HEK293 (cell line): Measurements from ENCODE around the gene RRH.

Experiments
- CTCF ChIA-PET: fragments of 350-600 bp; formaldehyde crosslinking; extraction: SDS; loops from one replicate; lab custom pipeline; 2021; ENCODE audit warnings: antibody characterized with exemption; lab: Yijun Ruan, JAX
- POLR2A ChIA-PET: fragments of 300-600 bp; formaldehyde crosslinking; extraction: SDS; loops from one replicate; lab custom pipeline; 2020; ENCODE audit warnings: antibody characterized with exemption, inconsistent platforms; lab: Yijun Ruan, JAX
- H3K27ac ChIP-seq: fragments of 200-500 bp; sonication (Bioruptor generic); 2 replicates; pipeline ENCODE4 v1.5.1; 2014; ENCODE audit warnings: low read depth, low read length, control low read depth, inconsistent platforms; ENCODE audit errors: extremely low read depth
- H3K36me3 ChIP-seq, 2 experiments: fragments of 200-500 bp in 1 of 2; sonication (Bioruptor generic) in 1 of 2; 1 replicate in 1 of 2; 2 replicates in 1 of 2; pipeline ENCODE4 v1.5.1; 2014 to 2017; ENCODE audit warnings: inconsistent platforms in 2 of 2, low read length in 2 of 2; ENCODE audit not compliant: control insufficient read depth in 2 of 2, insufficient read depth in 1 of 2
- H3K4me1 ChIP-seq: fragments of 200-500 bp; sonication (Bioruptor generic); 2 replicates; pipeline ENCODE4 v1.5.1; 2014; ENCODE audit warnings: mild to moderate bottlenecking, low read length, inconsistent platforms; ENCODE audit not compliant: control insufficient read depth, insufficient read depth
- H3K4me3 ChIP-seq: 2 replicates; pipeline ENCODE4 v1.5.1; 2011; ENCODE audit warnings: low read depth, mild to moderate bottlenecking, control low read depth, low read length, moderate library complexity
- H3K9me3 ChIP-seq: fragments of 200-500 bp; sonication (Bioruptor generic); 2 replicates; pipeline ENCODE4 v1.5.1; 2014; ENCODE audit warnings: low read depth, low read length, inconsistent platforms; ENCODE audit not compliant: control insufficient read depth, insufficient read depth
- ATF2 ChIP-seq: fragments of 450-650 bp; formaldehyde crosslinking; IDR thresholded peaks from 2 replicates; pipeline ENCODE4 v1.5.1; 2016; ENCODE audit warnings: missing biosample characterization, missing genetic modification characterization, low read depth
- EGR2 ChIP-seq: fragments of 450-650 bp; formaldehyde crosslinking; IDR thresholded peaks from 2 replicates; pipeline ENCODE4 v1.5.1; 2016; ENCODE audit warnings: low read depth, missing biosample characterization, missing genetic modification characterization
- FEZF1 ChIP-seq: fragments of 450-650 bp; formaldehyde crosslinking; IDR thresholded peaks from 2 replicates; pipeline ENCODE4 v1.5.1; 2016; ENCODE audit warnings: missing biosample characterization, missing genetic modification characterization
- KLF1 ChIP-seq: fragments of 450-650 bp; formaldehyde crosslinking; IDR thresholded peaks from 2 replicates; pipeline ENCODE4 v1.5.1; 2016; ENCODE audit warnings: missing biosample characterization, missing genetic modification characterization
- REST ChIP-seq: fragments of 450-650 bp; formaldehyde crosslinking; IDR thresholded peaks from 2 replicates; pipeline ENCODE4 v1.5.1; 2016; ENCODE audit warnings: missing biosample characterization, missing genetic modification characterization
- SCRT2 ChIP-seq: fragments of 450-650 bp; formaldehyde crosslinking; IDR thresholded peaks from 2 replicates; pipeline ENCODE4 v1.5.1; 2016; ENCODE audit warnings: missing biosample characterization, missing genetic modification characterization
- SP7 ChIP-seq: fragments of 450-650 bp; formaldehyde crosslinking; IDR thresholded peaks from 2 replicates; pipeline ENCODE4 v1.5.1; 2016; ENCODE audit warnings: missing biosample characterization, missing genetic modification characterization
- WT1 ChIP-seq: fragments of 450-650 bp; formaldehyde crosslinking; IDR thresholded peaks from 2 replicates; pipeline ENCODE4 v1.5.1; 2016; ENCODE audit warnings: missing biosample characterization, missing genetic modification characterization
- ZFHX2 ChIP-seq: fragments of 450-650 bp; formaldehyde crosslinking; conservative IDR thresholded peaks from 2 replicates; pipeline ENCODE4 v1.5.1; 2016; ENCODE audit warnings: missing biosample characterization, missing genetic modification characterization
- ZNF26 ChIP-seq: fragments of 450-650 bp; formaldehyde crosslinking; IDR thresholded peaks from 2 replicates; pipeline ENCODE4 v1.5.1; 2016; ENCODE audit warnings: missing biosample characterization, missing genetic modification characterization
- ZNF48 ChIP-seq: fragments of 450-650 bp; formaldehyde crosslinking; IDR thresholded peaks from 2 replicates; pipeline ENCODE4 v1.5.1; 2016; ENCODE audit warnings: missing biosample characterization, missing genetic modification characterization
- ZNF704 ChIP-seq: fragments of 450-650 bp; formaldehyde crosslinking; IDR thresholded peaks from 2 replicates; pipeline ENCODE4 v1.5.1; 2016; ENCODE audit warnings: missing biosample characterization, missing genetic modification characterization
- ZSCAN16 ChIP-seq: fragments of 450-650 bp; formaldehyde crosslinking; IDR thresholded peaks from 2 replicates; pipeline ENCODE4 v1.5.1; 2016; ENCODE audit warnings: missing biosample characterization, missing genetic modification characterization

Gene RRH

GRCh38 chr4:109809655-109810054 is 18.1 kb upstream of the RRH start:
- no peaks in the 10 kb centered on the region for H3K4me1 ChIP-seq
- no peak overlapping the region for H3K27ac ChIP-seq
- no peaks in the 10 kb centered on the region for H3K9me3 ChIP-seq
- TF ChIP-seq REST (tag by site-specific recombination) (peak; percentile 56; the same call in 1 of the 2 replicates), ZNF704 (tag by site-specific recombination) (no peak)
- H3K36me3 ChIP-seq: no peaks in the 10 kb centered on the region
- no peak overlapping the region for H3K4me3 ChIP-seq
- ChIA-PET POLR2A (no interaction called here), CTCF (interaction anchor here (0.7 kb wide), 1 partner anchor 286 kb away, joined by 7 read pairs; no protein-coding TSS in a partner anchor)

- TF ChIP-seq EGR2 (tag by site-specific recombination) (0 out of 2 replicates have a peak, but pooled peaks have one; percentile 32), WT1 (tag by site-specific recombination) (peak; percentile 40; the same call in 1 of the 2 replicates), SCRT2 (peak; percentile 68), ZSCAN16 (tag by site-specific recombination) (no peak), KLF1 (tag by site-specific recombination) (0 out of 2 replicates have a peak, but pooled peaks have one; percentile 16), FEZF1 (tag by site-specific recombination) (0 out of 2 replicates have a peak, but pooled peaks have one; percentile 15), ZNF48 (tag by site-specific recombination) (no peak), ZFHX2 (tag by site-specific recombination) (peak; percentile 43)
- no peaks in the 10 kb centered on the region for H3K9me3 ChIP-seq
- H3K4me1 ChIP-seq: no peaks in the 10 kb centered on the region
- H3K4me3 ChIP-seq: no peak overlapping the region
- H3K36me3 ChIP-seq: no peaks in the 10 kb centered on the region
- CTCF ChIA-PET: interaction anchor here (0.7 kb wide), 1 partner anchor 287 kb away, joined by 7 read pairs; no protein-coding TSS in a partner anchor
- H3K27ac ChIP-seq: no peak overlapping the region
- POLR2A ChIA-PET: no interaction called here
These were observed 17.0 kb upstream of the RRH start for GRCh38 chr4:109810552-109811387.

GRCh38 chr4:109811707-109812106 is 16.1 kb upstream of the RRH start:
- no peak overlapping the region for H3K4me3 ChIP-seq
- H3K4me1 ChIP-seq: no peaks in the 10 kb centered on the region
- H3K9me3 ChIP-seq: no peaks in the 10 kb centered on the region
- ChIA-PET POLR2A (interaction anchor here (0.9 kb wide), 1 partner anchor 1695 kb away, joined by 3 read pairs; no protein-coding TSS in a partner anchor), CTCF (no interaction called here)
- no peaks in the 10 kb centered on the region for H3K36me3 ChIP-seq
- H3K27ac ChIP-seq: no peak overlapping the region
- TF ChIP-seq SP7 (tag by site-specific recombination) (peak; percentile 47; the same call in 1 of the 2 replicates), ZNF26 (tag by site-specific recombination) (no peak), ATF2 (tag by site-specific recombination) (peak; percentile 29; the same call in 1 of the 2 replicates)
